Measurements from ENCODE around the gene SLITRK4.

SLITRK4 gene

DNA sequence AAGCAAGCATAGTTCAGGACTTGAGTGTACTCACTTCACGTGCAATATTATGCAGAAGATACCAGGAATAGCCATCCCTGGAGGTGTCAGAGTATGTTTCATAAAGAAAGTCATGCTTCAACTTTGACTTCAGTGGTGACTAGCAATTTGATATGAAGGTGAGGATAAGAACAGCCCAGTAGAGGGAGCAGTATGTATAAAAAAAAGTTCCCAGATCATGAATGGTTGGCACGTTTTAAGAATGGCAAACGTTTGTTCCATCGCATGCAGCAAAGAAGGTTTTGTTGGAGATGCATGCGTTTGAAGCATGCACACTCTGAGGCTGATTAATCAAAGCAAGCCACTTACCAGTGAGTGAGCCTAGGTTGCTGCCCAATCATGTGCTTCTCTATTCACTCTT is 33.5 kb upstream of the SLITRK4 start:
- TF ChIP-seq PPARA (CRISPR knock-in tag; IDR thresholded peaks at IDR 0.05; ENCODE audit: borderline replicate concordance) (no peak), ZNF565 (CRISPR knock-in tag; conservative IDR thresholded peaks at IDR 0.05; ENCODE audit: low read depth) (no peak), OSR1 (CRISPR knock-in tag; IDR thresholded peaks at IDR 0.05) (no peak), TOX (CRISPR knock-in tag; IDR thresholded peaks at IDR 0.05; ENCODE audit: borderline replicate concordance) (no peak), ZNF70 (CRISPR knock-in tag; IDR thresholded peaks at IDR 0.05) (no peak), TCF4 (CRISPR knock-in tag; IDR thresholded peaks at IDR 0.05; ENCODE audit: borderline replicate concordance) (no peak), ARNTL (CRISPR knock-in tag; IDR thresholded peaks at IDR 0.05; ENCODE audit: borderline replicate concordance, low read depth) (no peak)
- TF ChIP-seq, protein P1, sequence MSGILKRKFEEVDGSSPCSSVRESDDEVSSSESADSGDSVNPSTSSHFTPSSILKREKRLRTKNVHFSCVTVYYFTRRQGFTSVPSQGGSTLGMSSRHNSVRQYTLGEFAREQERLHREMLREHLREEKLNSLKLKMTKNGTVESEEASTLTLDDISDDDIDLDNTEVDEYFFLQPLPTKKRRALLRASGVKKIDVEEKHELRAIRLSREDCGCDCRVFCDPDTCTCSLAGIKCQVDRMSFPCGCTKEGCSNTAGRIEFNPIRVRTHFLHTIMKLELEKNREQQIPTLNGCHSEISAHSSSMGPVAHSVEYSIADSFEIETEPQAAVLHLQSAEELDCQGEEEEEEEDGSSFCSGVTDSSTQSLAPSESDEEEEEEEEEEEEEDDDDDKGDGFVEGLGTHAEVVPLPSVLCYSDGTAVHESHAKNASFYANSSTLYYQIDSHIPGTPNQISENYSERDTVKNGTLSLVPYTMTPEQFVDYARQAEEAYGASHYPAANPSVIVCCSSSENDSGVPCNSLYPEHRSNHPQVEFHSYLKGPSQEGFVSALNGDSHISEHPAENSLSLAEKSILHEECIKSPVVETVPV (CRISPR knock-in tag; IDR thresholded peaks at IDR 0.05): no peak
- TF ChIP-seq, protein P2, sequence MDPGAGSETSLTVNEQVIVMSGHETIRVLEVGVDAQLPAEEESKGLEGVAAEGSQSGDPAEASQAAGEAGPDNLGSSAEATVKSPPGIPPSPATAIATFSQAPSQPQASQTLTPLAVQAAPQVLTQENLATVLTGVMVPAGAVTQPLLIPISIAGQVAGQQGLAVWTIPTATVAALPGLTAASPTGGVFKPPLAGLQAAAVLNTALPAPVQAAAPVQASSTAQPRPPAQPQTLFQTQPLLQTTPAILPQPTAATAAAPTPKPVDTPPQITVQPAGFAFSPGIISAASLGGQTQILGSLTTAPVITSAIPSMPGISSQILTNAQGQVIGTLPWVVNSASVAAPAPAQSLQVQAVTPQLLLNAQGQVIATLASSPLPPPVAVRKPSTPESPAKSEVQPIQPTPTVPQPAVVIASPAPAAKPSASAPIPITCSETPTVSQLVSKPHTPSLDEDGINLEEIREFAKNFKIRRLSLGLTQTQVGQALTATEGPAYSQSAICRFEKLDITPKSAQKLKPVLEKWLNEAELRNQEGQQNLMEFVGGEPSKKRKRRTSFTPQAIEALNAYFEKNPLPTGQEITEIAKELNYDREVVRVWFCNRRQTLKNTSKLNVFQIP (CRISPR knock-in tag; IDR thresholded peaks at IDR 0.05; ENCODE audit: borderline replicate concordance, low read depth): no peak
- TF ChIP-seq, protein P3, sequence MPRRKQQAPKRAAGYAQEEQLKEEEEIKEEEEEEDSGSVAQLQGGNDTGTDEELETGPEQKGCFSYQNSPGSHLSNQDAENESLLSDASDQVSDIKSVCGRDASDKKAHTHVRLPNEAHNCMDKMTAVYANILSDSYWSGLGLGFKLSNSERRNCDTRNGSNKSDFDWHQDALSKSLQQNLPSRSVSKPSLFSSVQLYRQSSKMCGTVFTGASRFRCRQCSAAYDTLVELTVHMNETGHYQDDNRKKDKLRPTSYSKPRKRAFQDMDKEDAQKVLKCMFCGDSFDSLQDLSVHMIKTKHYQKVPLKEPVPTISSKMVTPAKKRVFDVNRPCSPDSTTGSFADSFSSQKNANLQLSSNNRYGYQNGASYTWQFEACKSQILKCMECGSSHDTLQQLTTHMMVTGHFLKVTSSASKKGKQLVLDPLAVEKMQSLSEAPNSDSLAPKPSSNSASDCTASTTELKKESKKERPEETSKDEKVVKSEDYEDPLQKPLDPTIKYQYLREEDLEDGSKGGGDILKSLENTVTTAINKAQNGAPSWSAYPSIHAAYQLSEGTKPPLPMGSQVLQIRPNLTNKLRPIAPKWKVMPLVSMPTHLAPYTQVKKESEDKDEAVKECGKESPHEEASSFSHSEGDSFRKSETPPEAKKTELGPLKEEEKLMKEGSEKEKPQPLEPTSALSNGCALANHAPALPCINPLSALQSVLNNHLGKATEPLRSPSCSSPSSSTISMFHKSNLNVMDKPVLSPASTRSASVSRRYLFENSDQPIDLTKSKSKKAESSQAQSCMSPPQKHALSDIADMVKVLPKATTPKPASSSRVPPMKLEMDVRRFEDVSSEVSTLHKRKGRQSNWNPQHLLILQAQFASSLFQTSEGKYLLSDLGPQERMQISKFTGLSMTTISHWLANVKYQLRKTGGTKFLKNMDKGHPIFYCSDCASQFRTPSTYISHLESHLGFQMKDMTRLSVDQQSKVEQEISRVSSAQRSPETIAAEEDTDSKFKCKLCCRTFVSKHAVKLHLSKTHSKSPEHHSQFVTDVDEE (CRISPR knock-in tag; IDR thresholded peaks at IDR 0.05): no peak
- no peak for ATAC-seq

DNA sequence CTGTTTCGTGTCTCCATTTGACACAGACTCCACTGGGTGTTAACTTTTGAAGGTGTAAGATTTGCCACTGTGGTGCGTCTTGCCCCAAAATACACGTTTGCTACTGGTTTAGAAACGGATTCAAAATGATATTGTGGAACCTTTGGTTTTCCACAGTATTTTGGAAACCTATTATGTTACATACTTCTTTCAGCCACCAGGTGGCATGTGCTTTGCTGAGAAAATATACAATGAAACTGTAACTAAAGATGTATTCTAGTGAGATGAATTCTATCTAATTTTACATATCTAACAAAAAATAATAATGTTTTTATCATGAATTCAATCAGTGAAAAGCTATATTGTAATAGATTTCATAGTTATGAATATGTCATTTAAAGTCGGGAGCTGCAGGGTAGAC is 28.4 kb upstream of the SLITRK4 start:
- peak; percentile 49; the same call in 1 of the 3 replicates for ATAC-seq
- TF ChIP-seq PPARA (CRISPR knock-in tag; IDR thresholded peaks at IDR 0.05; ENCODE audit: borderline replicate concordance) (no peak), ZNF70 (CRISPR knock-in tag; IDR thresholded peaks at IDR 0.05) (no peak), ESRRG (CRISPR knock-in tag; IDR thresholded peaks at IDR 0.05) (no peak), ZNF8 (CRISPR knock-in tag; IDR thresholded peaks at IDR 0.05) (no peak), OSR1 (CRISPR knock-in tag; IDR thresholded peaks at IDR 0.05) (no peak), BACH2 (CRISPR knock-in tag; IDR thresholded peaks at IDR 0.05; ENCODE audit: borderline replicate concordance) (no peak), ISL1 (CRISPR knock-in tag; IDR thresholded peaks at IDR 0.05) (no peak), TOX (CRISPR knock-in tag; IDR thresholded peaks at IDR 0.05; ENCODE audit: borderline replicate concordance) (no peak), TCF4 (CRISPR knock-in tag; IDR thresholded peaks at IDR 0.05; ENCODE audit: borderline replicate concordance) (no peak), ZC3H10 (CRISPR knock-in tag; IDR thresholded peaks at IDR 0.05) (no peak), CSDC2 (CRISPR knock-in tag; IDR thresholded peaks at IDR 0.05) (no peak), GLIS3 (CRISPR knock-in tag; IDR thresholded peaks at IDR 0.05) (no peak), RARB (CRISPR knock-in tag; IDR thresholded peaks at IDR 0.05) (no peak), ARNTL (CRISPR knock-in tag; IDR thresholded peaks at IDR 0.05; ENCODE audit: borderline replicate concordance, low read depth) (no peak)
- TF ChIP-seq, protein P3 (CRISPR knock-in tag; IDR thresholded peaks at IDR 0.05): no peak
- TF ChIP-seq, protein P1 (CRISPR knock-in tag; IDR thresholded peaks at IDR 0.05): no peak
- TF ChIP-seq, protein P4, sequence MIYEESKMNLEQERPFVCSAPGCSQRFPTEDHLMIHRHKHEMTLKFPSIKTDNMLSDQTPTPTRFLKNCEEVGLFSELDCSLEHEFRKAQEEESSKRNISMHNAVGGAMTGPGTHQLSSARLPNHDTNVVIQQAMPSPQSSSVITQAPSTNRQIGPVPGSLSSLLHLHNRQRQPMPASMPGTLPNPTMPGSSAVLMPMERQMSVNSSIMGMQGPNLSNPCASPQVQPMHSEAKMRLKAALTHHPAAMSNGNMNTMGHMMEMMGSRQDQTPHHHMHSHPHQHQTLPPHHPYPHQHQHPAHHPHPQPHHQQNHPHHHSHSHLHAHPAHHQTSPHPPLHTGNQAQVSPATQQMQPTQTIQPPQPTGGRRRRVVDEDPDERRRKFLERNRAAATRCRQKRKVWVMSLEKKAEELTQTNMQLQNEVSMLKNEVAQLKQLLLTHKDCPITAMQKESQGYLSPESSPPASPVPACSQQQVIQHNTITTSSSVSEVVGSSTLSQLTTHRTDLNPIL (CRISPR knock-in tag; IDR thresholded peaks at IDR 0.05; ENCODE audit: low read depth): no peak

Data from SK-N-SH treated with all-trans-retinoic acid at 6 μM for 48 hours (cell line).